ENCODE results near the gene IKZF2.

GRCh38 chr2:213145715-213146242 lies 5.6 kb downstream of the IKZF2 start:
- TF ChIP-seq POLR2A (IDR thresholded peaks at IDR 0.05) (no peak), CTCF (IDR thresholded peaks at IDR 0.05) (no peak)
